Cardiac muscle cell (in vitro differentiated cells and primary cell): ENCODE measurements around the gene FUT3. TPM values are rescaled to one million over a fixed set of nuclear protein-coding genes. Genes with fewer than 3 reads are reported as not detected.
A peak's percentile ranks its signal among the peaks of the same experiment; 100 is the strongest.

Experiments used
- DNase-seq, 2 donors: peaks; one replicate each; pipeline versions ENCODE4 v3.0.0 to v3.0.0-alpha.2; 2010 to 2017; ENCODE audit warnings: low read depth in 1 of 2, low spot score in 1 of 2
- H3K27ac ChIP-seq: fragments of 200-600 bp; sonication (generic); 2 replicates; pipeline ENCODE4 v1.5.1; 2016
- H3K27me3 ChIP-seq: fragments of 200-600 bp; sonication (generic); 2 replicates; pipeline ENCODE4 v1.6.0; 2016; ENCODE audit warnings: control low read depth
- H3K36me3 ChIP-seq: fragments of 200-600 bp; sonication (generic); 2 replicates; pipeline ENCODE4 v1.5.1; 2016; ENCODE audit warnings: control low read depth
- H3K4me1 ChIP-seq: fragments of 200-600 bp; sonication (generic); 2 replicates; pipeline ENCODE4 v1.8.1; 2017; ENCODE audit warnings: low read depth, mild to moderate bottlenecking, mixed run types
- H3K4me3 ChIP-seq: fragments of 200-600 bp; sonication (generic); 2 replicates; pipeline ENCODE4 v1.5.1; 2016; ENCODE audit warnings: mild to moderate bottlenecking
- H3K9me3 ChIP-seq: fragments of 200-600 bp; sonication (generic); 2 replicates; pipeline ENCODE4 v1.5.1; 2017; ENCODE audit warnings: low read depth, mild to moderate bottlenecking, control low read depth
- polyA plus RNA-seq: library from polyadenylated mRNA; unstranded; fragments of >200 nt; fragmentation: Nextera tagmentation; extraction: Ambion mirVana; gene quantifications from 2 replicates; pipeline ENCODE4 v1.2.1, GENCODE V29; 2016
- total RNA-seq: library from RNA; depleted of rRNA; stranded (reverse); fragments of >200 nt; gene quantifications from 2 replicates; pipeline ENCODE4 v1.2.3, GENCODE V29; 2016
- TF ChIP-seq, protein P1 (sequence below): IDR thresholded peaks from 2 replicates; pipeline ENCODE4 v1.5.1; 2012; ENCODE audit warnings: low read depth, mild to moderate bottlenecking, low read length

FUT3 gene
- total and polyA plus RNA-seq, 2 experiments from 2014 or later: 3.8 TPM; not detected in 1

DNA sequence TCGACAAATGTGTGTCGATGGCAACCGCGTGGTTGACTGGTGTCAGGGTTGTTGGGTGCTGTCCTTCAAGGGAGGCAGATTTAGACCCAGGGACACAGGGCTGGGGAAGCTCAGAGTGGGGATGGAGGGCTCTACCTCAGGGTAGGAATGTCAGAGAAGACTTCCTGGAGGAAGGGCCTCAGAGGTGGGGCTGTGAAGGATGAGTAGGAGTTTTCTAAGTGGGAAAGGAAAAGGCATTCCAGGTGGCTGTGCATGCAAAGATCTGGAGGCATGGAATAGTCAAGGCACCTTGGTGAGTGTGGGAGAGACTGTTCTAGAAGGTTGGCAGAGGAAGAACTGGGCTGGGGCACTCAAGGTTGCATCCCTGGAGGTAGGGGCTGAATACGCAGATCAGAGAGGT, 44.3 kb downstream of the FUT3 start:
- Histone ChIP-seq H3K27ac (no peak overlapping the region), H3K27me3 (no peaks in the 10 kb centered on the region), H3K36me3 (no peaks in the 10 kb centered on the region), H3K4me1 (peaks cover 7% of the 10 kb centered on the region), H3K9me3 (no peaks in the 10 kb centered on the region), H3K4me3 (no peak overlapping the region)
- TF ChIP-seq, protein P1, sequence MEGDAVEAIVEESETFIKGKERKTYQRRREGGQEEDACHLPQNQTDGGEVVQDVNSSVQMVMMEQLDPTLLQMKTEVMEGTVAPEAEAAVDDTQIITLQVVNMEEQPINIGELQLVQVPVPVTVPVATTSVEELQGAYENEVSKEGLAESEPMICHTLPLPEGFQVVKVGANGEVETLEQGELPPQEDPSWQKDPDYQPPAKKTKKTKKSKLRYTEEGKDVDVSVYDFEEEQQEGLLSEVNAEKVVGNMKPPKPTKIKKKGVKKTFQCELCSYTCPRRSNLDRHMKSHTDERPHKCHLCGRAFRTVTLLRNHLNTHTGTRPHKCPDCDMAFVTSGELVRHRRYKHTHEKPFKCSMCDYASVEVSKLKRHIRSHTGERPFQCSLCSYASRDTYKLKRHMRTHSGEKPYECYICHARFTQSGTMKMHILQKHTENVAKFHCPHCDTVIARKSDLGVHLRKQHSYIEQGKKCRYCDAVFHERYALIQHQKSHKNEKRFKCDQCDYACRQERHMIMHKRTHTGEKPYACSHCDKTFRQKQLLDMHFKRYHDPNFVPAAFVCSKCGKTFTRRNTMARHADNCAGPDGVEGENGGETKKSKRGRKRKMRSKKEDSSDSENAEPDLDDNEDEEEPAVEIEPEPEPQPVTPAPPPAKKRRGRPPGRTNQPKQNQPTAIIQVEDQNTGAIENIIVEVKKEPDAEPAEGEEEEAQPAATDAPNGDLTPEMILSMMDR: no peak
- DNase-seq: no peak

DNA sequence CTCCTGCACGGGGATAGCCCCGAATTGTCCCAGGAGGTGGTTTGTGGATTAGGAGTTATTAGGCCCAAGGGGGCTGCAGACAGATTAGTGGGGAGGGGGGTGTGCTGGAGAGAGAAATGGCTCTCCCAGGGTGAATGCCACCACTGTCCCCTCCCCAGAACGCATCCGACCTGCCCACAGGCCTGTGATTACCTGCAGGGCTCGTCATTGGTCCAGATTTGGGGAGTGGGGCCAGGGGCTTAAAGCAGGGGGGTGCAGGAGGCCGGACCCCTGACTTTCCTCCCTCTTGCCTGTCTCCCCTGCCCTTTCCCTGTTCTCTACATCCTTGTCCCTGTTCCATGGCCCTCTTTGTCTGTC, 45.1 kb downstream of the FUT3 start:
- TF ChIP-seq, protein P1: no peak
- H3K27ac ChIP-seq: no peak overlapping the region
- no peaks in the 10 kb centered on the region for H3K27me3 ChIP-seq
- no peak for DNase-seq
- H3K4me3 ChIP-seq: peak overlapping the region; percentile 53
- no peaks in the 10 kb centered on the region for H3K9me3 ChIP-seq
- H3K4me1 ChIP-seq: peaks cover 7% of the 10 kb centered on the region
- H3K36me3 ChIP-seq: no peaks in the 10 kb centered on the region

DNA sequence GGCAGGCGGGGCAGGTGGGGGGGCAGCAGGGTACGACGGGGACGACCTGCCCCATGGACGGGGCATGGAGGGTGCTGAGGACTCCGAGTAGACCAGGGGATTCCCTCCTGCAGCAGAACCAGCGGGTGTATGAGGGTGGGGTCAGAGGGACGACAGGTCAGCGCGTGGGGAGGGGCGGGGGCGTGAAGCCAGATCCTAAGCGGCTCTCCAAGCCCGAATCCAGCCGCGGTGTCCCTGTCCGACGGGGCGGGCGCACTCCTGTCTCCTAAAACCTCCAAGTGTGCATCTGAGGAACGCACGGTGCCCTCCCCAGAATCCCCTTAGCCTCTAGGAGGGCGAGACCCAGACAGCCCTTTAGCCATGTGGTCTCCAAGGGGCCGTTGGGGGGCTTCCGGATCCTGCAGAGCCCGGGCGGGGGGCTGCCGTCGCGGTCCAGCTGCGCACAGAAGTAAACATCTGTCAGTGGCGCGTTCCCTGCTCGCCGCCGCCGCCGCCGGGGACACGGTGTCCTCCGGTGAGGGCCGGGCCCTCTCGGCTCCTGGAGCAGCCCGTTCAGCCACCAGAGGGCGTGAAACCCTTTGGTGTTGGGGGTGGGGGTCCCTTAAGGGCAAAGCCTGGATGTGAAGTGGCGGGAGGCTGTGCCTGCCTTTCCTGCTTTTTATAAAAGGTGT, 45.7 kb downstream of the FUT3 start:
- H3K4me3 ChIP-seq: peak overlapping the region; percentile 53

DNA sequence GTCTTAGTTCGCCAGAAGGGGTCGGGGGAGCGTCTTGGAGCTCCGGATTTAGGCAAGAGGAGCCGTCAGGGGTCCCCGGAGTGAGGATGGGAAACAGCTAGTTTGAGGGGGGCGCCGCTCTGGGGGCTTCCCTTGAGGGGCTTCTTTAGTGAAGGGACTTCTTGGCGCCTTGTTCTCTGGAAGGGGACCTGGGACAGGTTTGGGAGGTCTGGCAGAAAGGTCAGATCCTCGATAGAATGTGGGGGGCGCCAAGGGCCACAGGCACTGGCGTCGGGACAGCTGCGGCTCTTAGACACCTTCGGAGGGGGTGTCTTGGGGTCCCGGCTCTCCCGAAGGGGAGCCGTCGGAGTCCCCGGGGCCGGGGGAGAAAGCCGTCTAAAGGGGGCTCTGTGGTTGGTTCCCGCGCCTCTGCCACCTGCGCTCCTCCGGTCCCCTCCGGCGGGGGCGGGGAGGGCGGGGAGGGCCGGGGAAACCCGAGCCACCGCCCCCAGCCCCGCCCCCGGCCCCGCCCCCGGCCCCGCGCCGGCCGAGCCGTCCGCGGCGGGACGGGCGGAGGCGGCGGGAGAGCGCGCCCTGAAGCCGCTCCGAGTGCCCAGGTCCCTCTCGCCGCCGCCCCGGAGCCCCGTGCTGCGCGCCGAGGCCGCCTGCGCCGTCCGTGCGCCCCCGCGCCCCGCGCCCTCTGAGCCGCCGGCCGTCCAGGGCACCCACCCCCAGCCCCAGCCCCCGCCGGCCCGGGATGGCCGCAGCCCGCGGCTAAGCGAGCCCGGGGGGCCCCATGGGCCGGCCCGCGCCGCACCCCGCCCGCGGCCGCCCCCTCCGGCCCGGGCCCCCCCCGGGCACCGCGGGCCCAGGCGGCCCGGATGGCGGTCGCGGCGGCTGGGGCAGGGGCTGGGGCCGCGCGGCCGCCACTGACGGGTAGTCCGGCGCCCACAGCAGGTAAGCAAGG, 46.5 kb downstream of the FUT3 start, which contains the start of gene NRTN:
NRTN (plus strand) TSS at position 552 of the 946 bp plus-strand sequence. CDS start 19,099 bp downstream, outside the sequence.
- Histone ChIP-seq H3K9me3 (no peaks in the 10 kb centered on the region), H3K4me3 (peak within 1 kb of the TSS; percentile 53), H3K27ac (no peak within 1 kb of the TSS), H3K36me3 (no peaks in the 10 kb centered on the region), H3K27me3 (no peaks in the 10 kb centered on the region), H3K4me1 (peaks cover 7% of the 10 kb centered on the region)
- DNase-seq: peak in 1 of 2 donors; percentile 71
- TF ChIP-seq, protein P1: no peak

More for the DNA sequence above, 45.7 kb downstream of the FUT3 start:
- Histone ChIP-seq H3K4me1 (peaks cover 7% of the 10 kb centered on the region), H3K27ac (no peak overlapping the region), H3K9me3 (no peaks in the 10 kb centered on the region), H3K27me3 (no peaks in the 10 kb centered on the region), H3K36me3 (no peaks in the 10 kb centered on the region)
- TF ChIP-seq, protein P1: peak; percentile 79
- DNase-seq: peak; percentile 60 to 93

DNA sequence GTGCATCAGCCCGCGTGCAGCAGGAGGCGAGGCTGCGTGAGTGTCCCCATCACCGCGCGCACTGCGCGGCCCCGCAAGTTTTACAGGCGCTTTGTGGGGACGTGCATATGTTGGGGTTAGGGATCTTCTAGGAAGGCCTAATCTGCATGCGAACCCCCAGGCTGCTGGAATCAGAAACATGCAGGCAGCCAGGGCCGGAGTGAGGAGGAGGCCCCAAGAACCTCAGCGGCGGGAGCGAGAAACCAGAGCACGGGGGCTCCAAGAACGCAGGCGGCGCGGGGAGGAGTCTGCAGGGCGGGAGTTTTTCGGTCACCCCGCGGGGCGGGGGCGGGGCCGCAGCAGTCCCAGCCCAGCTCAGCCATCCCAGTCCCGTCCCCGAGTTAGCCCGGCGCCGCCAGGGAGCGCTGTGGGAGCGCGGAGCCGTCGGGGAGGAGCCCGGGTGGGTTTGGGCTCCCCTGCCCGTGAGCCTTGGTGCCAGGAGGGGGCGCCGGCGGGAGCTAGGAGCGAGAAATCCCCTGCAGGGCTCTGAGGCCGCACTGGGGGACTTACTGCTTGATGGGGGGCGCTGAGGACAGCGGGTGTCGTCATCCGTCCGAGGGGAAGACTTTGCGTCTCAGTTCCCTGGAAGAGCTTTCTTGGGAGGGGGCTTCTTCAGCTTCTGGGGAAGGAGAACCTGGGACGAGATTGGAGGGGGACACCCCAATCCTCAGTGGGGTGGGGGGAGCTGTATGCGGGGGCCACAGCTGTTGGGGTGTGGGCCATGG, 47.3 kb downstream of the FUT3 start:
- Histone ChIP-seq H3K27ac (no peak overlapping the region), H3K27me3 (no peaks in the 10 kb centered on the region), H3K36me3 (no peaks in the 10 kb centered on the region), H3K9me3 (no peaks in the 10 kb centered on the region), H3K4me3 (peak overlapping the region; percentile 13), H3K4me1 (peaks cover 7% of the 10 kb centered on the region)
- TF ChIP-seq, protein P1: peak; percentile 99
- peak; percentile 91 to 95 for DNase-seq
